Mucosa of gallbladder (tissue), 1 donor: Measurements from ENCODE around the gene B3GALT5. TPM values are rescaled to one million over a fixed set of nuclear protein-coding genes. Genes with fewer than 3 reads are reported as not detected.

Experiments
- DNase-seq: peaks from one replicate; pipeline ENCODE4 v3.0.0-alpha.2; 2020; ENCODE audit warnings: low spot score
- total RNA-seq: library from RNA; stranded (reverse); gene quantifications from one replicate; pipeline ENCODE4 v1.2.1, GENCODE V29; 2021
- donor health status: DM: no; HTN: no; CAD: no.

The B3GALT5 gene
- total RNA-seq, 1 donor from 2014 or later, result 48.7 TPM

- peak; percentile 8 for DNase-seq
These were observed 32.6 kb downstream of the B3GALT5 start for GRCh38 chr21:39645331-39645730.

- DNase-seq, result no peak
These were observed 34.7 kb downstream of the B3GALT5 start for GRCh38 chr21:39647476-39647875.

- no peak for DNase-seq
These were observed 36.1 kb downstream of the B3GALT5 start for GRCh38 chr21:39648879-39649278.

DNA sequence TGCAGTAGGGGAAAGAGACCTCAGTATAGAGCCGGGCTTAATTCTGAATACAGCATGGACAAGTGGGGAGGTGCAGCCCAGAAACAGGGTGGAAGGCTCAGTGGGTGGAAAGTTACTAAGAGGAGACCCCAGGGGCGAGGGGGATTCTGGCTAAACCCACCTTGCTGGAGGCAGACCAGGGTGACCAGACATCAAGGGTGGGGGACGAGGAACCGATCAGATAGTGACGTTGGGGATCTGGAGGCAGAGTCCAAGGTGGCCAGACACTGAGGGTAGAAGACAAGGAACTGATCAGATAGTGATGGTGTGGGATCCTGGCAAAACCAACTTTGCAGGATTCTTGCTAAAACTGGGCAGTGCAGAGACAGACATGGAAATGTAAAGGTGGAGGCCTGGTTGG is 36.8 kb downstream of the B3GALT5 start:
- no peak for DNase-seq

DNA sequence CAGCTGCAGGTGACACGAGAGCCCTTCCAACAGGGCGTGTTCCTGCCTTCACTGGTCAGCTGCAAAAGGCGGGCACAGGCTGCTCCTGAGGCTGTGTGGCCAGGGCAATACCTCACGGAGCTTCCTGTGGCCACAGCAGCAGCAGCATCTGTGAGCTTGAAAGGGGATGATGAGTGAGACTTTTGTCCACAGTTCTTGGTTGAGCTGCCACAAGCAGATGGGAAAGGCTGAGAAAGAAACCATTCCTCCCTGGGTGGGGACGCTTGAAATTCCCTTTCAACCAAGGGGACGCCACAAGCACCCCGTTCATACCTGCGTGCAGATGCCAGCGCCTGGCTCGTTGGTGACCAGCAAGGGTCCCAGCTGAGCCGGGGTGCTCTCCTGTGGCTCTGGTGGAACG is 37.6 kb downstream of the B3GALT5 start:
- no peak for DNase-seq

DNA sequence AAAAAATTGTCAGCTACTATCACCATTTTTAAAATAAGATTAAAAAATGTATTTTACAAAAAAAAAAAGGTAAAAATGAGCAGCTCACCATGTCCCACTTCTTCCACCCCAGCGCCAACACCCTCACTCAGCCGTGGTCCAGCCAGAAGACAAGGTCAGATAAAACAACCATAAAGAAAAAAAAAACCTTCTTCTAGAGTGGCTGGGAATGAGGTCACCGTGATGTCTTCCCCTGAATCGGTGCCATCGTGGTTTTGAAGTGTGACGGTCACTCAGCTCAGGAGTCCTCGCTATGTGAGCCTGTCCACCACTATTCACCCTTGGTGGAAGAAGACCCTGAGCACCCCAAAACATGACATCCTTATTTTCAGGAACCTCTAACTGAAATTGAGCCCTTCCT is 38.1 kb downstream of the B3GALT5 start:
- no peak for DNase-seq

- no peak for DNase-seq
These were observed 38.5 kb downstream of the B3GALT5 start for GRCh38 chr21:39651206-39651605.

- DNase-seq, result no peak
These were observed 42.2 kb downstream of the B3GALT5 start for GRCh38 chr21:39654951-39655350.

DNA sequence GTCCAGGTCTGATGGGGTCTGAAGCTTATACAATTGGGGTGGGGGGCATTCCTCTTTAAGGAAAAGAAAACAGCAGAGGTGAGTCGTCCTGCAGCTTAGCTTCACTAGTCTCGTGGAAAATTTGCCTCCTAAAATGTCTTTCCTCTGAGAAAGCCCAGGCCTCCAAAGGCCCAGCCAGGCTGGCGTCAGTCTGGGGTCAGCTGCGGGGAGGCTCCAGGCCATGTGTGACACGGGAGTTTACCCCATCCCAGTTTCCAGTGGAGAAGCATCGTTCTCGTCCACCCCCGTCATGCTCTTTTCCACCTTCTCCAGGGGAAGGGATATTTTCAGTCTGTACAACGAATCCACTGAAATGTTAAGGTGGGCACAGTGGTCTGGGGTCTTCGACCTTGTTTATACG is 42.8 kb downstream of the B3GALT5 start:
- DNase-seq, result no peak

GRCh38 chr21:39656209-39656608 is 43.5 kb downstream of the B3GALT5 start:
- DNase-seq, result no peak

DNA sequence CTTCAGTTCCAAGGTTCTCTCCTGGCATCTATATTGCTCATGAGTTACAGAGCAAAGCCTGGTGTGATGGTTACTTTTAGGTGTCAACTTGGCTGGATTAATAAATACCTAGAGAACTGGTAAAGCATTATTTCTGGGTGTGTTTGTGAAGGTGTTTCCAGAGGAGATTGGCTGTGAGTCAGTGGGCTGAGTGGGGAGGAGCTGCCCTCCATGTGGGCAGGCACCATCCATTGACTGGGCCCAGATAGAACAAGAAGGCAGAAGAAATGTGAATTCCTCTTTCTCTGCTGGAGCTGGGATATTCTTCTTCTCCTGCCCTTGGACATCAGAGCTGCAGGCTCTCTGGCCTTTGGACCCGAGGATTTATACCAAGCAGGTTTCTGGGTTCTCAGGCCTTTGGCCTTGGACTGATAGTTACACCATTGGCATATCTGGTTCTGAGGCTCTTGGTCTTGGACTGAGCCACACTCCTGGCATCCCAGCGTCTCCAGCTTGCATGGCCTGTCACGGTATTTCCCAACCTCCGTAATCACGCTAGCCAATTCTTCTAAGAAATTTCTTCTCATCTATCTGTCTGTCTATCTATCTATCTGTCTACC is 44.5 kb downstream of the B3GALT5 start:
- peak; percentile 79 for DNase-seq

DNA sequence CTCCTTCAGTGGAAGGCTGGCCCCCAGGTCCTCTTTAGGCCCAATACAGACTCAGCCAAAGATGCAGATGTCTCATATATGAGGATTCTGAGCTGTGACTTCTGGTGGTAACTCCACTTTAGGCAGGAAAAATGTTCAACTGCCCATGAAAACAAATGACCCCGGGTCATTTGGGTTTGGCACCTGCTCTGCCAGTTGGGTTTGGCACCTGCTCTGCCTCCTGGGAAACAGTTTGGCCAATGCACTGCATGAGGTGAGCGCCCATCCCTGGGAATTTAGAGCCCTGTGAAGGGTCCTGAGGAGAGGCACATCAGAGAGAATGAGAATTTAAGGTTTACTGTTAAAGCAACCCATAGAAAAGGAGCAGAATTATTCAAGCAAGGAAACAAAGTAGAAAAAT is 45.3 kb downstream of the B3GALT5 start:
- no peak for DNase-seq

GRCh38 chr21:39659070-39659815 is 46.5 kb downstream of the B3GALT5 start:
- DNase-seq, result no peak

DNA sequence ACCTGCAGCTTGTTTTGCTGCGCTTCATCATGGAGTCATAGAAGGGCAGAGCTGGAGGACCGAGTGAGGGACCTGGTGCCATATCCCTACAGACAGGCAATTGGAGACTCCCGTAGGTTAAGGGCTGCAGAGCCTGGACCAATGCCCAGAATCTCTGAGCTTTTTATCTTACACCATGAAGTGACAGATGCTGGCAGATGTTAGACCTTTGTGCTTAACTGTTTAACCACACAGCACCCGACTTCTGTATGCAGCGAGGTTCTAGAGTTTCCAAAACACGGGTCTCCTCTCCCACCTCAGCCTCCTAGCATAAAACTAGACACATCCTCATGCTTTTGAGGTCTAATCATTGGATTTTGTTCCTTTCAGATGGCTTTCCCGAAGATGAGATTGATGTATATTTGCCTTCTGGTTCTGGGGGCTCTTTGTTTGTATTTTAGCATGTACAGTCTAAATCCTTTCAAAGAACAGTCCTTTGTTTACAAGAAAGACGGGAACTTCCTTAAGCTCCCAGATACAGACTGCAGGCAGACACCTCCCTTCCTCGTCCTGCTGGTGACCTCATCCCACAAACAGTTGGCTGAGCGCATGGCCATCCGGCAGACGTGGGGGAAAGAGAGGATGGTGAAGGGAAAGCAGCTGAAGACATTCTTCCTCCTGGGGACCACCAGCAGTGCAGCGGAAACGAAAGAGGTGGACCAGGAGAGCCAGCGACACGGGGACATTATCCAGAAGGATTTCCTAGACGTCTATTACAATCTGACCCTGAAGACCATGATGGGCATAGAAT is 47.6 kb downstream of the B3GALT5 start:
- DNase-seq, result peak; percentile 74

DNA sequence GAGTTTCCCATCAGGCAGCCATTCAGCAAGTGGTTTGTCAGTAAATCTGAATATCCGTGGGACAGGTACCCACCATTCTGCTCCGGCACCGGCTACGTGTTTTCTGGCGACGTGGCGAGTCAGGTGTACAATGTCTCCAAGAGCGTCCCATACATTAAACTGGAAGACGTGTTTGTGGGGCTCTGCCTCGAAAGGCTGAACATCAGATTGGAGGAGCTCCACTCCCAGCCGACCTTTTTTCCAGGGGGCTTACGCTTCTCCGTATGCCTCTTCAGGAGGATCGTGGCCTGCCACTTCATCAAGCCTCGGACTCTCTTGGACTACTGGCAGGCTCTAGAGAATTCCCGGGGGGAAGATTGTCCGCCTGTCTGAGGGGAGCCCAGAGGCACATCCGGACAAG is 48.4 kb downstream of the B3GALT5 start:
- DNase-seq, result no peak

DNA sequence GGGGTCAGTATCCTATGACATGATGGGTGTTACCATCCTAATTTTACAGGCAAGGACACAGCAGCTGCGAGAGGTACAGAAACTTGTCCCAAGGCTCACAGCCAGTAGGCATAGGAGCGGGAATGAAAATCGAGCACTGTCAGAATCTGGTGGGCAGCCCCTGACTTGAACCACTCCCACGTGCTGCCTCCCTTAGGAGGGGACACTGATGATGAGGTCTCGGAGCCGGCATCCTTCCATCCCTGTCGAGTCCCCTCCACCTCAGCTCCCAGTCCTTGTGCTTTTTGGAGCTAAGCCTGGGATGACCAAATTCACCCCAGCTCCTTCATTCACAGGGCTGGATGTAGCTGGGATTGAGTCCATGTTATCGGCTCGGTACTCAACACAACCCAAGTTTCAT is 49.0 kb downstream of the B3GALT5 start:
- DNase-seq, result no peak

GRCh38 chr21:39662411-39662953 is 49.7 kb downstream of the B3GALT5 start:
- no peak for DNase-seq

DNA sequence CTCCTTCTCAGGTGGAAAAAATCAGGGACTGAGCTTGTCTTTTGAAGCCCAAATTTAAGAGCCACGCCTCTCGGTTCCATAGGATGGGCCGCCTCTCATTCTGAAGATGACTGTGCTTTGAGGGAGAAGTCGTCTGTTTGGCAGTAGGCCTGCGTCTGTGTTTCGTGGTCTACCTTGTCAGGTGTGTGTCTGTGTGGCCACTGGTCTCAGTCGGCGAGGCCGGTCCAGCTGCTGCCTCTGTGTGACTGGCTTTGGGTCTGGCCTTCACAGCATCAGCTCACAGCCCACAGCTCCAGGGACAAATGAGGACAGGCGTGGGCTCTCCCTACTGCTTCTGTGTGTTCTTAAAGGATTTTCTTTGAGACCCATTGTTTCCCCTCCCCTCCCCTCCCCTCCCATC is 50.3 kb downstream of the B3GALT5 start:
- DNase-seq, result no peak

- no peak for DNase-seq
These were observed 51.2 kb downstream of the B3GALT5 start for GRCh38 chr21:39663742-39664492.

DNA sequence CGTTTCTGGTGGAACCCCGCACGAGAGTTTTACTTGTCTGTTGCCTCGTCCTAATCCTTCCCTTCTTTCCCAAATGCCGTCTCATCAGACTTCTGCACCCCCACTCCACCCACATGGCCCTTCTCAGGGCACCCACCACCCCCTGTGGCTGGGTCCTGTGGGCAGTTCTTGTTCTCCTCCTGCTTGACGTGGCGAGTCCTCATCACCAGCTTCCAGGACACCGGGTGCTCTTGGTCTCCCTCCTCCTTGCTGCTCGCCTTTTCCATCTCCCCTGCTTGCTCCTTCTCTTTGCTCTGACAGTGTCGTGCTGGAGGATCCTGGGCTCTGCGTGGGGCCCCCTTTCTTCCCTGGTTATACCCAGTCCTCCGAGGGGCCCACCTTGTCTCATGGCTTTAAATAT is 51.8 kb downstream of the B3GALT5 start:
- DNase-seq, result no peak

- DNase-seq, result no peak
These were observed 53.3 kb downstream of the B3GALT5 start for GRCh38 chr21:39666026-39666425.
